K562 (cell line): Measurements from ENCODE around the gene YKT6. TPM values are rescaled to one million over a fixed set of nuclear protein-coding genes. Genes with fewer than 3 reads are reported as not detected.

Source experiments
- ATAC-seq: fragments of 200-7000 bp; cut with Tn5 transposase; 3 replicates; pipeline ENCODE4 v1.9.1; 2020; ENCODE audit warnings: moderate library complexity
- BruUV-seq: library from RNA; stranded (reverse); fragments of 400-500 nt; replicated peaks from 2 replicates; lab custom pipeline; 2021; lab: Mats Ljungman, UMichigan
- CTCF ChIA-PET: fragments of 300-600 bp; formaldehyde crosslinking; extraction: SDS; loops from one replicate; lab custom pipeline; 2021; ENCODE audit warnings: low intra/inter-chr PET ratio; lab: Yijun Ruan, JAX
- POLR2A ChIA-PET: fragments of 300-600, 350-650 bp; sonication (Branson Sonifier 250); formaldehyde crosslinking; extraction: SDS; loops from one replicate; lab custom pipeline; 2021; ENCODE audit warnings: antibody characterized with exemption, inconsistent platforms; lab: Yijun Ruan, JAX
- DNase-seq, 4 experiments: peaks; one replicate each; pipeline versions ENCODE4 v3.0.0 to v3.0.0-alpha.2; 2011 to 2018; ENCODE audit warnings: low spot score in 3 of 4, mixed read lengths in 3 of 4; ENCODE audit errors: extremely low read depth in 1 of 4
- FAIRE-seq: peaks from 2 replicates; lab custom pipeline; 2011; peaks lifted over from hg19 to GRCh38; lab: Jason Lieb, UNC
- H2AFZ ChIP-seq: 2 replicates; pipeline ENCODE4 v1.6.0; 2011; ENCODE audit warnings: low read depth, low read length, control low read depth, inconsistent platforms
- H3K27ac ChIP-seq: fragments of 200-600 bp; 3 replicates; pipeline ENCODE4 v1.8.0; 2011; ENCODE audit warnings: low read depth, mild to moderate bottlenecking, control low read depth, inconsistent platforms, low read length, moderate library complexity, mixed read lengths; ENCODE audit errors: extremely low read depth
- H3K27me3 ChIP-seq, 2 experiments: fragments of 300-600 bp in 1 of 2; 2 replicates in 1 of 2; 3 replicates in 1 of 2; pipeline versions ENCODE4 v1.6.0 to v1.8.0; 2011; ENCODE audit warnings: inconsistent platforms in 2 of 2, low read length in 2 of 2, mild to moderate bottlenecking in 1 of 2, mixed read lengths in 1 of 2, moderate library complexity in 1 of 2; ENCODE audit not compliant: control insufficient read depth in 2 of 2, insufficient read depth in 2 of 2
- H3K36me3 ChIP-seq: fragments of 300-600 bp; 3 replicates; pipeline ENCODE4 v1.8.0; 2011; ENCODE audit warnings: mild to moderate bottlenecking, low read length, inconsistent platforms; ENCODE audit not compliant: control insufficient read depth, insufficient read depth
- H3K4me1 ChIP-seq, 2 experiments: fragments of 200-600 bp in 1 of 2; replicated peaks in 1 of 2; 2 replicates in 1 of 2; 3 replicates in 1 of 2; pipeline versions ENCODE4 v1.5.1 to v1.8.0; 2011; ENCODE audit warnings: inconsistent platforms in 2 of 2, low read length in 2 of 2, mild to moderate bottlenecking in 1 of 2, mixed read lengths in 1 of 2, moderate library complexity in 1 of 2; ENCODE audit not compliant: control insufficient read depth in 2 of 2, insufficient read depth in 2 of 2
- H3K4me2 ChIP-seq: 2 replicates; pipeline ENCODE4 v1.6.1; 2011; ENCODE audit warnings: low read length, control low read depth, inconsistent platforms, mixed read lengths; ENCODE audit not compliant: insufficient read depth
- H3K4me3 ChIP-seq: fragments of 200-600 bp; sonication (generic), shearing (Covaris generic); 2 replicates; pipeline ENCODE4 v1.5.1; 2016; ENCODE audit warnings: control low read depth, inconsistent platforms
- H3K79me2 ChIP-seq: fragments of 200-600 bp; 3 replicates; pipeline ENCODE4 v1.8.0; 2011; ENCODE audit warnings: low read length, inconsistent platforms; ENCODE audit not compliant: control insufficient read depth, insufficient read depth
- H3K9ac ChIP-seq, 2 experiments: 2 replicates each; pipeline versions ENCODE4 v1.6.0 to v1.6.1; 2011; ENCODE audit warnings: low read depth in 2 of 2, low read length in 2 of 2, control low read depth in 1 of 2, inconsistent platforms in 1 of 2, mild to moderate bottlenecking in 1 of 2, mixed read lengths in 1 of 2; ENCODE audit not compliant: insufficient read depth in 1 of 2
- H3K9me1 ChIP-seq: one replicate; pipeline ENCODE4 v1.6.0; 2011; ENCODE audit warnings: inconsistent platforms, mild to moderate bottlenecking, low read length, moderate library complexity; ENCODE audit not compliant: control insufficient read depth, insufficient read depth
- H3K9me3 ChIP-seq: replicated peaks from 2 replicates; pipeline ENCODE4 v1.5.1; 2011; ENCODE audit warnings: low read depth, low read length, inconsistent platforms; ENCODE audit not compliant: control insufficient read depth, insufficient read depth
- H4K20me1 ChIP-seq: replicated peaks from 2 replicates; pipeline ENCODE4 v1.6.1; 2011; ENCODE audit warnings: low read length, inconsistent platforms, mixed read lengths; ENCODE audit not compliant: control insufficient read depth, insufficient read depth
- ATF7 ChIP-seq: fragments of 450-650 bp; IDR thresholded peaks from 2 replicates; pipeline ENCODE4 v1.7.1; 2014; ENCODE audit warnings: mild to moderate bottlenecking, moderate library complexity
- CAMTA2 ChIP-seq: fragments of 250-450 bp; sonication (Bioruptor Pico); conservative IDR thresholded peaks from 2 replicates; pipeline ENCODE4 v1.5.1; 2022
- CREB3L1 ChIP-seq: fragments of 450-650 bp; IDR thresholded peaks from 2 replicates; pipeline ENCODE4 v1.6.1; 2014; ENCODE audit warnings: low read depth, mild to moderate bottlenecking, moderate library complexity, borderline replicate concordance
- MCM3 ChIP-seq: fragments of 450-650 bp; IDR thresholded peaks from 2 replicates; pipeline ENCODE4 v1.6.1; 2016
- NFXL1 ChIP-seq: fragments of 450-650 bp; formaldehyde crosslinking; IDR thresholded peaks from 2 replicates; pipeline ENCODE4 v1.4.0; 2021; ENCODE audit warnings: mild to moderate bottlenecking
- NR2C2 ChIP-seq, 2 experiments: fragments of 200-800 bp in 1 of 2; sonication (Bioruptor generic) in 1 of 2; sonication (generic) in 1 of 2; formaldehyde crosslinking in 1 of 2; IDR thresholded peaks; 2 replicates each; pipeline versions ENCODE4 v1.6.1 to v1.8.0; 2016 to 2022; ENCODE audit warnings: mild to moderate bottlenecking in 1 of 2, missing compliant biosample characterization in 1 of 2, missing genetic modification characterization in 1 of 2, missing genetic modification reagents in 1 of 2
- RAD21 ChIP-seq, 2 experiments: fragments of 250-450 bp in 1 of 2; fragments of 450-650 bp in 1 of 2; sonication (Bioruptor Pico) in 1 of 2; formaldehyde crosslinking in 1 of 2; IDR thresholded peaks in 1 of 2; conservative IDR thresholded peaks in 1 of 2; 2 replicates each; pipeline versions ENCODE4 v1.4.0 to v1.8.0; 2020 to 2022; ENCODE audit warnings: mild to moderate bottlenecking in 2 of 2, moderate library complexity in 1 of 2
- SP1 ChIP-seq: sonication (generic); formaldehyde crosslinking; IDR thresholded peaks from 2 replicates; pipeline ENCODE4 v1.8.1; 2022; ENCODE audit warnings: mild to moderate bottlenecking, missing genetic modification reagents
- STAG1 ChIP-seq: sonication (generic); formaldehyde crosslinking; IDR thresholded peaks from 2 replicates; pipeline ENCODE4 v1.5.0; 2020; ENCODE audit warnings: missing genetic modification reagents, borderline replicate concordance
- TGIF2 ChIP-seq: sonication (generic); formaldehyde crosslinking; IDR thresholded peaks from 2 replicates; pipeline ENCODE4 v1.8.1; 2022; ENCODE audit warnings: mild to moderate bottlenecking, missing genetic modification reagents, moderate library complexity
- THRB ChIP-seq: fragments of 450-650 bp; formaldehyde crosslinking; conservative IDR thresholded peaks from 2 replicates; pipeline ENCODE4 v1.4.0; 2022; ENCODE audit warnings: mild to moderate bottlenecking, missing genetic modification characterization
- TSC22D4 ChIP-seq: fragments of 450-650 bp; IDR thresholded peaks from 2 replicates; pipeline ENCODE4 v1.6.1; 2016; ENCODE audit warnings: missing genetic modification characterization, missing biosample characterization, control low read depth
- ZEB2 ChIP-seq: fragments of 450-650 bp; IDR thresholded peaks from 2 replicates; pipeline ENCODE4 v1.6.1; 2016
- ZNF263 ChIP-seq: sonication (generic); formaldehyde crosslinking; IDR thresholded peaks from 2 replicates; pipeline ENCODE4 v1.8.0; 2022; ENCODE audit warnings: mild to moderate bottlenecking, missing genetic modification reagents, borderline replicate concordance
- WGBS: fragments of 100-300 bp; shearing (Covaris generic); methylation state at CpG from one replicate; pipeline ENCODE4 v1.1.6; 2016; ENCODE audit warnings: low coverage, mixed read lengths; ENCODE audit not compliant: insufficient coverage; ENCODE audit errors: missing lambda C conversion rate; 5-methylcytosine and 5-hydroxymethylcytosine counted together
- in situ Hi-C: fragments of 300-500 bp; cut with MboI; formaldehyde crosslinking; loops from 4 replicates; pipeline ENCODE4 v1.15.0; 2018; ENCODE audit warnings: inconsistent platforms, mixed read lengths
- intact Hi-C: fragments of 100-400 bp; cut with micrococcal nuclease; formaldehyde crosslinking; loops from 2 replicates; pipeline ENCODE4 v1.14.2; 2022
- polyA plus RNA-seq, 8 experiments: library from polyadenylated mRNA; depleted of rRNA in 4 of 8; stranded (reverse) in 5 of 8; unstranded in 3 of 8; fragments of >200 nt; fragmentation: Nextera tagmentation in 2 of 8; fragmentation: Illumina TruSeq in 1 of 8; extraction: Ambion mirVana in 2 of 8; extraction: Trizol in 1 of 8; gene quantifications; 2 replicates each; pipeline versions ENCODE4 v1.2.1 to v1.2.3, GENCODE V29; 2011 to 2014; ENCODE audit warnings: inconsistent platforms in 1 of 8, missing spikeins in 1 of 8
- total RNA-seq, 7 experiments: library from RNA; depleted of rRNA in 6 of 7; stranded (reverse); fragments of >200 nt in 6 of 7; fragmentation: Illumina TruSeq in 2 of 7; extraction: Trizol in 2 of 7; gene quantifications; 2 replicates each; pipeline versions ENCODE4 v1.2.1 to v1.2.3, GENCODE V29; 2011 to 2021; ENCODE audit warnings: low replicate concordance in 1 of 7
- TF ChIP-seq, protein P1 (sequence below): fragments of 250-450 bp; sonication (Bioruptor Pico); IDR thresholded peaks from 2 replicates; pipeline ENCODE4 v1.9.0; 2021; ENCODE audit warnings: mild to moderate bottlenecking, inconsistent platforms
- TF ChIP-seq, protein P2 (sequence below): fragments of 250-450 bp; sonication (Bioruptor Pico); IDR thresholded peaks from 2 replicates; pipeline ENCODE4 v1.4.0; 2020; ENCODE audit warnings: borderline replicate concordance

The YKT6 gene
- total and polyA plus RNA-seq, 9 of the 15 experiments (the other 6 are each of a cell fraction or from before 2014, with no cell fraction given) = 1.6 to 90.6 (median 75.1) TPM

- POLR2A ChIA-PET = interaction anchor here (0.5 to 1.0 kb wide), 3 partner anchors 14 to 308 kb away, joined by 3 to 4 read pairs (median 3); no protein-coding TSS in a partner anchor
- FAIRE-seq = no peak
- WGBS = 14% methylated on average over 10 of the region's 10 CpGs
These were observed 36.9 kb downstream of the YKT6 start for GRCh38 chr7:44237696-44238095.

More at GRCh38 chr7:44237696-44238095, 36.9 kb downstream of the YKT6 start:
- intact Hi-C loops (no loop called here), in situ Hi-C loops (no loop called here)
- no peaks in the 10 kb centered on the region for H3K36me3 ChIP-seq
- ATAC-seq (no peak), DNase-seq (no peak)
- no peaks in the 10 kb centered on the region for H3K9me1 ChIP-seq
- no TSS peak for BruUV-seq
- CTCF ChIA-PET = no interaction called here
- no peak overlapping the region for H3K4me3 ChIP-seq
- no peak overlapping the region for H3K27ac ChIP-seq
- H3K9me3 ChIP-seq = no peaks in the 10 kb centered on the region
- no peak overlapping the region for H2AFZ ChIP-seq
- no peak overlapping the region for H3K4me2 ChIP-seq
- TF ChIP-seq MCM3 (no peak), TSC22D4 (tag) (no peak), TGIF2 (CRISPR knock-in tag) (no peak), NFXL1 (CRISPR knock-in tag) (no peak), CREB3L1 (no peak), ZEB2 (no peak), NR2C2 (CRISPR knock-in tag; IDR thresholded peaks at IDR 0.05) (no peak), NR2C2 (tag; IDR thresholded peaks at IDR 0.05) (no peak), CAMTA2 (CRISPR knock-in tag) (no peak), SP1 (CRISPR knock-in tag) (no peak), ZNF263 (no peak), ATF7 (no peak), STAG1 (CRISPR knock-in tag) (no peak), THRB (CRISPR knock-in tag) (no peak), RAD21 (CRISPR knock-in tag; conservative IDR thresholded peaks at IDR 0.05 in 1 of 2, IDR thresholded peaks at IDR 0.05 in 1 of 2) (no peak)
- TF ChIP-seq, protein P1, sequence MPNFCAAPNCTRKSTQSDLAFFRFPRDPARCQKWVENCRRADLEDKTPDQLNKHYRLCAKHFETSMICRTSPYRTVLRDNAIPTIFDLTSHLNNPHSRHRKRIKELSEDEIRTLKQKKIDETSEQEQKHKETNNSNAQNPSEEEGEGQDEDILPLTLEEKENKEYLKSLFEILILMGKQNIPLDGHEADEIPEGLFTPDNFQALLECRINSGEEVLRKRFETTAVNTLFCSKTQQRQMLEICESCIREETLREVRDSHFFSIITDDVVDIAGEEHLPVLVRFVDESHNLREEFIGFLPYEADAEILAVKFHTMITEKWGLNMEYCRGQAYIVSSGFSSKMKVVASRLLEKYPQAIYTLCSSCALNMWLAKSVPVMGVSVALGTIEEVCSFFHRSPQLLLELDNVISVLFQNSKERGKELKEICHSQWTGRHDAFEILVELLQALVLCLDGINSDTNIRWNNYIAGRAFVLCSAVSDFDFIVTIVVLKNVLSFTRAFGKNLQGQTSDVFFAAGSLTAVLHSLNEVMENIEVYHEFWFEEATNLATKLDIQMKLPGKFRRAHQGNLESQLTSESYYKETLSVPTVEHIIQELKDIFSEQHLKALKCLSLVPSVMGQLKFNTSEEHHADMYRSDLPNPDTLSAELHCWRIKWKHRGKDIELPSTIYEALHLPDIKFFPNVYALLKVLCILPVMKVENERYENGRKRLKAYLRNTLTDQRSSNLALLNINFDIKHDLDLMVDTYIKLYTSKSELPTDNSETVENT (CRISPR knock-in tag) = no peak
- TF ChIP-seq, protein P2, sequence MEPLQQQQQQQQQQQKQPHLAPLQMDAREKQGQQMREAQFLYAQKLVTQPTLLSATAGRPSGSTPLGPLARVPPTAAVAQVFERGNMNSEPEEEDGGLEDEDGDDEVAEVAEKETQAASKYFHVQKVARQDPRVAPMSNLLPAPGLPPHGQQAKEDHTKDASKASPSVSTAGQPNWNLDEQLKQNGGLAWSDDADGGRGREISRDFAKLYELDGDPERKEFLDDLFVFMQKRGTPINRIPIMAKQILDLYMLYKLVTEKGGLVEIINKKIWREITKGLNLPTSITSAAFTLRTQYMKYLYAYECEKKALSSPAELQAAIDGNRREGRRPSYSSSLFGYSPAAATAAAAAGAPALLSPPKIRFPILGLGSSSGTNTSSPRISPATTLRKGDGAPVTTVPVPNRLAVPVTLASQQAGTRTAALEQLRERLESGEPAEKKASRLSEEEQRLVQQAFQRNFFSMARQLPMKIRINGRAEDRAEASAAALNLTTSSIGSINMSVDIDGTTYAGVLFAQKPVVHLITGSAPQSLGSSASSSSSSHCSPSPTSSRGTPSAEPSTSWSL = no peak
- no peaks in the 10 kb centered on the region for H3K79me2 ChIP-seq
- peaks cover 9% of the 10 kb centered on the region; the same call in 1 of the 2 replicates for H4K20me1 ChIP-seq
- H3K4me1 ChIP-seq = peaks cover 0 to 65% of the 10 kb centered on the region in 2 experiments; a peak in 3 of 5 replicates
- peaks cover 37 to 92% of the 10 kb centered on the region in 2 experiments for H3K27me3 ChIP-seq
- peak overlapping the region in 1 of 2 experiments; percentile 17; a peak in 1 of 4 replicates for H3K9ac ChIP-seq
